Fibroblast of skin of right quadriceps (primary cell): ENCODE measurements around the gene BARHL1.

Experiments used
- DNase-seq: peaks from one replicate; pipeline ENCODE4 v3.0.0-alpha.2; 2013

BARHL1 gene

DNA sequence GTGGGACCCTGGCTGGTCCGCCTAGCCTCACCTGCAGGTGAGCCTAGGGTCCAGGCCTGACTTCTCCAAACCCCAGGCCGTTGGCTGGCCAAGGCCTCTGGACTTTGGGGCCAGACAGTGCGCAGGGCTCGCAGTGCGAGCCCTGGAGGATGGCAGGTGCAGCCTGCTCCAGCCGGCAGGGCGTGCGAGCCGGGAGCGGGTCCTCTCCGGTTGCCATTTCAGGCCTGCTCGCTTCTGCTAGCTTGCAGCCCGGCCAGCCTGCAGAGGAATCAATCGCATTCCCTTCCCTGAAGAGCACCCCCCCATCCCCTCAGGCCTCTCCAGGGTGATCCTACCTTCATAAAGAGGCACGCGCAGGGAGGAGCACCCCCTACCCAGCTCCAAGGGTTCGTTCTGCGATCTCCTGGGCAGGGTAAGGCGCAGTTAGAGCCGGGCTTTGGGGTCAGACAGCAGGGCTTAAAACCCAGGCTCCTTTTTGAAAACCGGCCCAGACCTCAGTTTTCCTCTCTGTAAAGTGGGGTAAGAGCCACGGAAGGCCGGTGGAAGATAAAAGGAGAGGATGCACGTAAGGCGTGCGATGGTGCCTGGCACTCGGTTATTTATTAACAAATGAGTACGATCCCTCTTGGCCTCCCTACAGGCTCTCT lies 6.2 kb downstream of the BARHL1 start:
- DNase-seq, result no peak

DNA sequence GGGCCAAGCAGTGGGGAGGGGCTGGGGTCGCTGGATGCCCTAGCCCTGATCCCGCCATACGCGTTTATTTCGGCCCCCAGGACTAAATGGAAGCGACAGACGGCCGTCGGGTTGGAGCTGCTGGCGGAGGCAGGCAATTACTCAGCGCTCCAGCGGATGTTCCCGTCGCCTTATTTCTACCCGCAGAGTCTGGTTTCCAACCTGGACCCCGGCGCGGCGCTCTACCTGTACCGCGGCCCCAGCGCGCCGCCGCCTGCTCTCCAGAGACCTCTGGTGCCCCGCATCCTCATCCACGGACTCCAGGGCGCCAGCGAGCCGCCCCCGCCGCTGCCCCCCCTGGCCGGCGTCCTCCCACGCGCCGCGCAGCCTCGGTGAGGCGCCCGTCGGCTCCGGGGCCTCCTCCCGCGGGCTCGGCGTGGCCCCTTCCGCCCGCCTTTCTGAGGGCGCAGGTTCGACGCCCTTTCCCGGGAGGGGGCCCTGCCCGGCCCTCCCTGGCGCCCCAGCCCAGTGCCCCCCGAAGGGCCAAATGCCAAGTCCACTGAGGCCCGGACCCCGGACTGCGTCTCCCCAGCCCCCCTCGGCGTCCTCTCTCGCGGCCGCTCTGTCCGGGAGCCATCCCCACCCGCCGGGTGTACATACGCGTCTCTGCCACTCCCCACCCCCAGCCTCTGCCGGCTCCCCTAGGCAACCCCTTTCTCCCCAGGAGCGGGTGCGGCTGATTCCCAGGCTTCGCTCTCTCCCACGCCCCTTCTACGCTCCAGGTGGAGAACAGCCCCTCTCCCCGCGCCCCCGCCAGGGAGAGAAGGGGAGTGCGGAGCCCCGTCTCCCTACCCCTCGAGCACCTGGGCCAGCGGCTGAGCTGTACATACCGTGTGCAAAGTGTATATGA lies 7.0 kb downstream of the BARHL1 start:
- no peak for DNase-seq

DNA sequence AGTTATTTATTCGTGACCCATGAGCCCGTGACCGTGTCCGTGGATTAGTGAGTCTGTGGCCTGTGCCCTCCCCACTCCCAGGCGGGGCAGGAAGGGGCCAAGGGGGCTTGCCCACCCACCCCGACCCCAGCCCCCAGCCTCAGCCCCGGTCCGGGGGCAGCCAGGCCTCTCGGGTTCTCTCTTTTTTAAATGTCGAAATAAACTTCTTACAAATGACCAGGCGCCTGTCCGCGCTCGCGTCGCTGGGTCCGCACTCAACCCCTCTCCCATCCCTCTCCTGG lies 7.6 kb downstream of the BARHL1 start:
- no peak for DNase-seq

DNA sequence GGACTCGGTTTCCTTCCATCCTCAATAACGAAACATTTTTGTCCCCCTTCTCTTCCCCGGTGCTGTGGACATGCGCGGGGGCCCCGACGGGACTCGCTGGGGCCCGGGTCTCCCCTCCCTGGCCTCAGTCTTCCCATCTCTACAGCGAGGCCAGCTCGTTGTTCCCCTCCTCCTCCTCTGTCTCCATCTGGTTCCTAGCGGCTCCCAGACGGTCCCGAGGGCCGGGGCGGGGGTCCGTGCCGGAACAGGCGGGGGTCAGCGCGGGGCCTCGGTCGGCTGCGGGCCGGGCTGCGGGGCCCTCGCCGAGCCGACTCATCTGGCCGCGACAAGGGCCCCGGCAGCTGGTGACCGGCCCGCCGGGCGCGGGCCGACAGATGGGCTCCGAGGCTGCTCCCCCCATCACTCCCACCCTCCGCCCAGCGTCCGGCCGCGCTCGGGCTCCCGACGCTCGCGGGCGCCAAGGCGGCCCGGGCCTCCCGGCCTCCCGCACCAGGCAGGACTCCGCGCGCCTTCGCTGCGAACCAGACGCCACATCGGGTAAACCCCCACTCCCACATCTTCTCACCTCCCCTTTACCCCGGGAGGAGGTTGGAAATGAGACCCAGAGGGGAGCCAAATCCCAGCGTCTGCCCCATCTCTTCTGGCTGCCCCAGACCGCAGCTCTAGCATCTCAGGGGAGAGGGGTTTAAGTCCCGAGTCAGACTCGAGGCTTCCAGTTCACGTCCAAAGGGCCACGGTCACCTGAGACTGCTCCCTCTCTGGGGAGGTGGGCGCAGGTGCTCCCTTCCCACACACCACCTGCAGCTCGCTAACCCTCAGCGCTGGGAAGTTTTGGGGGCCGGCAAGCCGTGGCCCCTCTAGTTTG lies 8.1 kb downstream of the BARHL1 start:
- no peak for DNase-seq

DNA sequence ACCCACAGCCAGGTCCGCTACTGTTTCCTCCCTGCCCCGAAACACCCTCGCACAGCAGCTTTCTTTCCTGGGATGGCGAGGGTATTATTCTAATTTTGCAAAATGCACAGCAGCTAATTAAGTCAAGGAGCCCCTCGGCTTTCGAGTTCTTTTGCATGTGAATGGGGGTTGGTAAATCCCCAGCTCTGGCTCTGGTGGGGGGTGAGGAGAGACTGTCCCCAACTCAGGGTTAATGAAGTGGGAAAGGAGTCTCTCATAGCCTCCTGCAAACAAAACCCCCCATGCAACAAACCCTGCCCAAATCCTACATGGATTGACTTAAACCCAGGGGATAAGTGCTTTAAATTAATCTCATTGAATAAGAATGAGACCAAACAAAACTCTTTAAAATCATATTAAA lies 8.8 kb downstream of the BARHL1 start:
- no peak for DNase-seq

DNA sequence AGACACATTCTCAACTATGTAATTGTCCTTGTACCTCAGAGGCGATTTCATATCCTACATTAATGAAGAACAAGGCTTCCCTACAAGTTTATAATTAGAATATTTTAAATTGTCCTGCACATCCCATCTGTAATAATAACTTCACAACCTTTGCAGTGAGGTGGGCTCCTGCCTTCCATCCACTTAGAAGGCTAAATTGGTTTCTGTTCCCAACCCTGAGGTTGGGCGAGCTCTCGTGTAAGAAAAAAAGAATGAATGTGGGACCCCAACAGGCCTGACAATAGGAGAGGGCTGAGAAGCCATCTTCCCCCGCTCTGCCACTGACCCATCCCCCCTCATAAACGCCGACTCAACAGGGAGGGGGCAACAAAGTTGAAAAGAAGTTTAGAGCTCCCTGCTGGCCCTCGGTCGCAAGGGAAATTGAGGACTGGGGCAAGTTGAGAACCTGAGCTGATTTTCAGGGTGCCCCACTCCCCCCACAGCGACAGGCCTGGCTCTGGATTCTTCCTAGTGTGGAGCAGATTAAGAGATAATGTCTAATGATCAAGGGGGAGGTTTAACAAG lies 9.4 kb downstream of the BARHL1 start:
- DNase-seq, result no peak

DNA sequence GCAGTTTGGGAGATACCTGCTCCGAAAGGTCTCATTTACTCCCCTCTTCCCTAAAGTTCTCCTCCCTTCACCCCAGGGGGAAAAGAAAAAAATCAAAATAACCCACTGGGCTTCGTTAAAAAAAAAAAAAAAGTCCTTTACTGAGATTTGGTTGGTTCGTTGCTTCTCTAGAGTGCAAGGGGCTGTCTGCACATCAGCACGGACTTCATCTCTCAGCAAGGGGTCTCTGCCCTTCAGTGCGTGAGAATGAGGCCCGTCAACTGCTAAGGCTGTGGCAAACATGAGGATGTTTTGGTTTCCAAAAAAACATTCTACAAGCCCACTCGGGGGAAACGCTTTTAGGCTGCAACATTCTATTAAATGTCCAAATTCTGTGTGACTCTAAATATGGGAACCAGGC lies 10.0 kb downstream of the BARHL1 start:
- DNase-seq, result no peak

DNA sequence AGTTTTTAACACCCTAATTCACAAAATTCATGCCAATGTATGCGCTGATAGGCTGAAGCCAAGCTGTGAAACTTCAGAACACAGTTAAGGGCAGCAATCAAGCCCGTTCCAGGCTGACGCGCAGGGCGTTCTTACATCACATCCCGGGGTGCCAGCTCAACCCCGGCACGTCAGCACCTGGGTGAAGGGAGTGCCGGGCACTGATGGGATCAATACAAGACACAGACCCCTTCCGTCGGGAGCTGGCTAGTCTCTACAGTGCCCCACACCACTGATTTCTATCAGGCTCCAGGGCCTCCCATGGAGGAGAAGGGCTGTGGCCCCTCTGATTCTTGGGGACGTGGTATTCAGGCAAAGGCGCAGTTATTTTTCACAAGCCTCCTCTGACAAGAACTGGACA lies 12.0 kb downstream of the BARHL1 start:
- DNase-seq, result no peak

DNA sequence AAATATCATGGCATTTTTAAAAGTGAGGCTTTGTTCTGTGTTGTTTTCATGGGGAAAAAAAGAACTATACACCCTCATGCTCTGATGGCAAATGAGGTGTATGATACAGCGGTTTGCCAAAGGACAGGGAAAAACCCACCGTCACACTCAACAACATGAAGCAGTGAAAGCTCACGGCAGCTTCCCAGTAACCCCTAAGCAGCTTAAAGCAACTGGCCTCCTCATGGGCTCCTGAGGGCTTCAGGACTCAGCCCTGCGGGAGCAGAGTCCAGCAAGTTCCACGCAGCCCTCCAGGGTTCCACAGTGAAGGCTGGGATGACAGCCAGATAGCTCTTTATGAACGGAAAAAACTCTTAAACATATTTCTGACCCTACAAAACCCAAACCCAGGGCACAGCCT lies 12.9 kb downstream of the BARHL1 start:
- DNase-seq, result no peak

DNA sequence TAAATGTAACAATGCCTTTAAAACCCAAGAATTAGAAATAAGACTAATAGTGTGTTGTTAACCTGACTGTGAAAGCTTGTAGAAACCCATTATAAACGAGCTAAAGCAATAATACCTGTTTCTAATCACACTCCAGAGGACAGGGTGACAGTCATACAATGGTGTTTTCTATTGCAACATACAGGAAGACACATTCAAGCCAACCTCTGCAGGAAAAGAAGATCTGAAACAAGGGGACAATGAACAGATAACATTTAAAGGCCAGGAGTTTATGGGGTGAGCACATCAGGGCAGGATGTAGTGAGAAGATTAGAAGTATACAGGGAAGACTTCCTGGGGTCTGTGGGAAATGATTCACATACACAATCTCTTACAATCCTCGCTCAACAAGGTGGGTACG lies 13.8 kb downstream of the BARHL1 start:
- DNase-seq, result no peak

DNA sequence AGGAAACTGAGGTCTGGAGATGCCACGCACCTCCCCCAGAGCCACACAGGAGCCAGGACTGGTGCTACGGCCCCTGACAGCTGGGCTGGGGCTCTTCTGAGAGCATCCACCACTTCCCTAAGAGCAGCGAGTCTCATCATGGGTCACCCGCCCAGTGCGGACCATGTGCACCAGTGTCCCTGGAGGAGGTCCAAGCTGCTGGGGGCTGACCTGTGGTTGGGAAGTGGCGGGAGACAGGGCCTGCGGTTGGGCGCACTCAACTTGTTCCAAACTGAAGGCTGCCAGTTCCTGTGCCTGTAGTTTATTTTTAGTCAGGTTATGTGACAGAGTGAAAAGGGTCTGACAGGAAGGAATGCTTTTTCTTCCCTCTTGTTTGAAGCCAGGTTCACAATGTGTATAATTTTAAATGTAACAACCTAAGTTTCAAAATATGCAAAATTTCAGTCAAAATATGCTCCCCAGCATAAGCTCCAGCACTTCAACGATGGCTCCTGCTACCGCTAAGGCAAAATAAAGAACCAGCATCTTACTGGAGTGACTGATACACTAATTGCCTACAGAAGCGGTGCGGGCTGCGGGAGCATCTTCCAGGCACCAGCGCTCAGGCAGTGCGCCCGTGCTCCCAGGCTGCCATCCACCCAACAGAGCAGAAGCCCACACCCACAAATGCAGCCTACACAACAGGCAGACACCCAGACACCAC lies 14.8 kb downstream of the BARHL1 start:
- no peak for DNase-seq

DNA sequence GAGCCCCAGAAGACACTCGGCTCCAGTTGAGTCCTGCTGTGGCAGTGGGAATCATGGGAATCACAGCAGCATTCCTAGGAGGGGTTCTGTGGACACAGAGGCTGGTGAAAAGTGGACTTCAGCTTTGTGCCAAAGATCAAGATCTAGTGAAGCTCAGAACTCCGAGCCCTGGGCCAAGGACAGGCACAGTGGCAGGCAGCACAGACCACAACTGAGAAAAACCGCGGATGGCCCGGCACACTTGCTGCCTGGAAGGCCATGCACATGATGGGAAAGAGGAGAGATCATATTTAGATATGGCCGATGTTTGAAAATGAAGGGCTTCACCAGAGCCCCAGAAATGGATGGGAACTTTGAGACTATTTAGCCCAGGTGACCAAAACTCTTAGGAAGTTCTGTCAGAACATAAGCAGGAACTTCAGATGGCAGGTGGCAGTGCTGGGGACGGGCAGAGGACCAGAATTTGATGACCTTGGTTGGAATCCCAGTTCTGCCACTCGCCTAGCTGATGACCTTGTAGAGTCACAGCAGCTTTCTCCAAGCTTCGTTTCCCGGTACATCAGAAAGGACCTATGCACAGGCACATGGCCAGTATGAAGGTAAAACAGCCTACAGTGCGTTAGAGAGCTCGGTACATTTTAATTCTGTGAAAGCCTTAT lies 18.0 kb downstream of the BARHL1 start:
- DNase-seq, result no peak

DNA sequence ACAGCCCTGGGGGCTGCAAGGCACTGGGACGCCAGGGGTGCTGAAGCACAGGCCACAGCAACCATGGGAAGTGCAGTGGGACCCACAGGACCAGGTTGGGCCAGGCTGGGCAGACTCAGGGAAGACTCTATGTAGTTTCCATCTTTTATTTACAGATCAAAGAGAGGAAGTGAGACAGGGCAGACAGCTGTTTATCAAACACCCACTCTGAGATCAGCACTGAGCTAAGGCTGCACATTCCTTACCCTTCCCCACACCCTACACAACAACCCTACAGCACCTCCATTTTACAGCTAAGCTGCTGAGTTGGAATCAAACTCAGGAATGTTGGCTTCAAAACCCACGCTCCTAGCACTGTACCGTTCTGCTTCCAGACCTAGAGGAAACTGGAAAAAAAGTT lies 19.8 kb downstream of the BARHL1 start:
- no peak for DNase-seq

DNA sequence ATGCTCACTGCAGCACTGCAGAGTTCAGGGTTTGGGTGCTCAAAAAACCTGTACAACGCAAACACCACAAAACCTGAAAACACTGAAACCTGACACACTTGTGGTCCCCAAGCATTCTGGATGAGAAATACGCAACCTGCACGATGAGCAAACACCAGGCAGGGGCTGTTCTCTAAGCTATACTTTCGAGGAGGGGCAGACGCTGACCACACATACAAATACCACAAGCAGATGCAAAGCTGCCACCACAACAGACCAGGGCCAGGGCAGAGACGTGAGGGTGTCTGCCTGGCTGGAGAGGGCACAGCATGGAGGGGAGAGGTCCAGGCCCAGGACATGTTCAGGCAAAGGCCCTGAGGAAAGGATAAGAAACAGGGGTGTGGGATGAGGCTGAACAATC lies 23.0 kb downstream of the BARHL1 start:
- no peak for DNase-seq

DNA sequence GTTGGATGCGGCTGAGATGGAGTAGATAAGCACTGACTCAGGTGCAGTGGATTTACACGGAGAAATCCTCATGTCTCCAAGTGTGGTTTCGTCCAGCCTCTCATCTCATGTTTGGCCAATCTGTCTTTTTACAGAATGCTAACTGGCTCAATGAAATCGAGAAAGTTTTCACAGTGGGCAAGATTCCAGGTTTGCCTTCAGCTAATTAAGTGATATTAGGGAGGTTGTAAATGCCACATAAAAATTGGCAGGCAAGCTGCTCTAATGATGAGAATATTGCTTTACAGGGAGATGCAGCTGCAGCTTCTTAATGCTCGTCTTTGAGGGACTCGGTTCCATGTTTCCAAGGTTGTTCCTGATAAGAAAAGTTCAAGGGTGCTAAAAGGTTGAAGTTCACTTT lies 23.7 kb downstream of the BARHL1 start:
- DNase-seq, result no peak

DNA sequence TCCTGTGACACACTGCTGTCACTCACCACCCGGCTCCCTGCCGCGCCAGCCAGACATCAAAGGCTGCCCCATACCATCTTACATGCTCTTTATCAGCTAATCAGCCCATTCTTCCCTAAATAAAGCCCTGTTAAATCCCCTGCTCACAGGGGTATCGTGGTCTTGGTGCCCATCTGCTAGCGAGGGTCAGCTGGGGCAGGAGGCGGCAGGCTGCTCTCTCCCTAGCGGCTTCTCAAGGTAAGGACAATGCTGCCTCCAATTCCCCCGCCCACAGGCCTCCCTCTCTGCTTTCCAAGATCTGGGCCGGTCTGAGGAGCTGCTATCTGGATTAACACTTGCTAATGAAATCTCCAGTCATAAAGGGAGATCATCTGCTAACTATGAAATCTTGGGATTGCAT lies 26.8 kb downstream of the BARHL1 start:
- no peak for DNase-seq

DNA sequence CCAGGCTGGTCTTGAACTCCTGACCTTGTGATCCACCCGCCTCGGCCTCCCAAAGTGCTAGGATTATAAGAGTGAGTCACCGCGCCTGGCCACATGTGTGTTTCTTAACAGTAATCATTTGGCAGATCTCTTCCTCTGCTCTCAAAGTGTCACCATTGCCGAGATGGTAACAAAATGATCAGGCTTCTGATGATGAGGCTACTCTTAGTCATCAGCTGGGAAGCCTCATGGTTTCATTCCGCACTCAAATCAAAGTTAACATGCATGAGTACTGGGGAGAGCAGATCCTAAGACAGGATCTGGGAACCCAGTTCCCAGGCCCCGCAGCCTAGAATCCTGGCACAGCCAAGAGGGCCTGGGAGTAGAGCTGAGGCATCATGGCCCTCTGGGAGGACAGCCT lies 27.4 kb downstream of the BARHL1 start:
- peak; percentile 93 for DNase-seq

DNA sequence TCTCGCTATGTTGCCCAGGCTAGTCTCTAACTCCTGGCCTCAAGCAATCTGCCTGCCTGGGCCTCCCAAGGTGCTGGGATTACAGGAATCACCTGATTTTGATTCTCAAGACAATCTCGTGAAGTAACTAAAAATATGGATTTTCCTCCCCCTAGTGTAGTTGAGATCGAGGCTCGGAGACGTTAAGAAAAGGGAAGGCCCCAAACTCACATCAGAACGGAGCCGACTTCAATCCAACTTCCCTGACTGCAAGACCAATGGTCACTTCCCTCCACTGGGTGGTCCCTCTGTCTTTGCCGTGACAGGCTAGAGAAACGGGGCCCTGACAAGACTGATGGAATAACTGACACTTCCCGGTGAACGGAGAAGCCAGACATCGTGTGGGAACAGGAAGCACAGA lies 28.3 kb downstream of the BARHL1 start:
- no peak for DNase-seq

DNA sequence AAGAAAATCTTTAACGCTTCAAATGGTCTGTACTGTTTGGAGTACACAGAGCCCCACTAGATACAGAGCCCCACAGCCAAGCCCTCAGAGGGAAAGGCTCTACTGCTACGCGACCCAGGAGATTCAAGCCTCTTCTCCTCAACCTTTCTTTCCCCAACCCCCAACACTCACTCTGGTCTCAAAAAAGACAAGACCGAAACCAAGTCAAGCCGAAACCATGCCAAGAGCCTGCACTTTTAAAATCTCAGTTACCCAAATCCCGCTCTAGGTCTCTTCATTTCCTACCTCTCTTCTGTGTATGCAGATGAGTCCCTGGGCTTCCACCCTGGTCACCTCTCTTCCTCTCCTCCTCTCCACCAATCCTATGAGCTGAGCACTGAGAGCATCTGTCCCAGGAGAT lies 31.9 kb downstream of the BARHL1 start:
- DNase-seq, result no peak

DNA sequence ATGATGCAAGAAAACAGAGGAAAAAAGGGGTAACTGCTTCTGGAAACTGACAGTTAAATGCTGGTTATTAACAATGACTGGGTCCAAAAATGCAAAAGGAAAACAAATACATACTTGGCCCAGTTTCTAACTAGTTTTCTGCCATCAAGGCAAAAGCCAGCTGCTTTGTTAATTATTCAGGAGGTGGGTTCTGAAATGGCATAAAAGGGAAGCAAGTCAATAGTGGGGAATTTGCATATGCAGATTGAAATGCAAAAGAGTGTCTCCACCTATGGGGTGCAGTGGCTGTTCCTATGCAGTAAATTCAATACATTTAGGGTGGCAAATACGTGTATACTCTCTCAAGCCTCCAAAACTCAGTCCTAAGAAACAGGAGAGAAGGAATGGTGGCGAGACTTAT lies 33.4 kb downstream of the BARHL1 start:
- DNase-seq, result no peak

DNA sequence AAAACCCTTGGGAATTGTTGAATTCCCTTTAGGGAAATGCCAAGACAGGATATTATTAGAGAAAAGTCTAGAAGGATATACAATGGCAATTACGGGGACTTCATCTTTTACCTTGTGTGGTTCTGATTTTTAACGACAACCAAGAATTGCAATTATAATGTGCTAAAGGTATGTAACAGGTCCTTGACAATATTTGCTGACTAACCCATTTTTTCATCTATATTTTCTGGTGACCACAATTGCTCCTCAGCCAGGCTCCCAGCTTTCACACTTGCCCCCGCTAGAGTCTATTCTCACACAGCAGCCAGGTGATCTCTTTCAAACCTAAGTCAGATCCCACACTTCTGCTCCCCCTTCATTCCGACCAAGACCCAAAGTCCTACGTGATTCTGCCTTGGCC lies 34.3 kb downstream of the BARHL1 start:
- no peak for DNase-seq

DNA sequence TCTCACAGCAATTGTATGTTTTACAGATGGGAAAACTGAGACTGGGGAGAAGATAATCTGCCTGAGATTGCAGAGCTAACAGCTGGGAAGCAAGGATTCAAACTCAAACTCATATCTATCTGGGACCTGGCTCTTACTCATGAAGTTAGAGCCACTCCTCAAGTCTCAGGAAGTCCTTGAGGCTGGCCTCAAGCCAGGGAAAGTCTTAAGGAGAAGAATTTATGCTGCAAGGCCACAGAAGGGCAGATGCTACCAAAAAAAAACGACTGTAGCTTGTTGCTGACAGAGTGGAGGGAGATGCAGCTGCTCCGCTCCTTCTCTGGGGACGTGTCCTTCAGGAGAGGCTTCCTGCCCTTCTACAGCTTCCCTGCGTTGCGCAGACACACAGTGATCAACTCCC lies 39.8 kb downstream of the BARHL1 start:
- DNase-seq, result peak; percentile 62
